GM18858 (cell line): Measurements from ENCODE around the gene GRID2.

Experiments used
- ATAC-seq: cut with Tn5 transposase; IDR thresholded peaks from one replicate; pipeline ENCODE4 v1.9.1; 2021; ENCODE audit not compliant: unreplicated experiment

Gene GRID2

DNA sequence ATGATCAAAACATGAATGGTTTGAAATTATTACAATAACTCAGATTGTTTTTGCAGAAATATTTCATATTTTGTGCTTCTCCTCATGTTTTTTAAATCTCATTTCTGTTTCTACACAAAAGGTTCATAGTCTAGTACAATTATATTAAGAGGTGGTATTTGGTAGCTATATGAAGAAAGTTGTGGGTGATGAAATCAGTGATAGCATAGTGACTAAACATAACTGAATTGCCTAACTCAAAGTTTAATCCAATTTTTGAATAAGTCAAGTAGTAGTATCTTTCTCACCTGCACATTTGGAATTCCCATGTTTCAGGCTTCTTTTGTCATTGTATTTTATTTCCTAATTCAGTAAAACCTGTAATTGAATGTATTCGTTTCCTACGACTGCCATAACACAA, 648.7 kb downstream of the GRID2 start:
- ATAC-seq = no peak

DNA sequence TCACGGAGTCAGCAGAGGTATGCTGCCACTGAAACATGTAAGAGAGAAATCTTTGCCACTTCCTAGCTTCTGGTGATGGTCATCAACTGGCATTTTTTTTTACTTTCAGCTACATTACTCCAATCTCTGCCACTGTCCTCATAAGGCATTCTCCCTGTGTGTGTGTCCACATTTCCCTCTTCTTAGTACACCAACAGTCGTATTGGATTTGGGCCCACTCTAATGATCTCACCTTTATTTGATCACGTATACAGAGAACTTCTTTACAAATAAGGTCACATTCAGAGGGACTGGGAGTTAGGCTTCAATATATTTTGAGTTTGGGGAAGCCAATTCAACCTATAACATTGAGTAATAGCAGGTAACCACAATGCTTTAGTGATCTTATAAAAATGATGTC, 649.1 kb downstream of the GRID2 start:
- no peak for ATAC-seq

DNA sequence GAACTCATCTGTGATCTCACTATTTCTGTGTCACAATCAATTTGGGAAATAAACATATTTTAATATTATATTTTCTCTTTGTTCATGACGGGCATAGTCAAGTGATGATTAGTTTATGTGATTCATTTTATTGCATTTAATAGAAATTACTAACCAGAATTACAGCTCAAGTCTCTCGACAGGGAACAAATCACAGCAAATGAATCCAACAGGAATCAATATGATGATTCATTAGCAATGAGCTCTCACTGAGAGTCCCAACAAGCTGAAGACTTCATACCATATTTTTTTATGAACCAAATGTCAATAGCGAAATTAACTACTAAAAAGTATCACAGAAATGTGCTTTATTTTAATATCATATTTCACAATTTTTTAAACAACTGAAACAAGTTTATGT, 649.7 kb downstream of the GRID2 start:
- no peak for ATAC-seq

DNA sequence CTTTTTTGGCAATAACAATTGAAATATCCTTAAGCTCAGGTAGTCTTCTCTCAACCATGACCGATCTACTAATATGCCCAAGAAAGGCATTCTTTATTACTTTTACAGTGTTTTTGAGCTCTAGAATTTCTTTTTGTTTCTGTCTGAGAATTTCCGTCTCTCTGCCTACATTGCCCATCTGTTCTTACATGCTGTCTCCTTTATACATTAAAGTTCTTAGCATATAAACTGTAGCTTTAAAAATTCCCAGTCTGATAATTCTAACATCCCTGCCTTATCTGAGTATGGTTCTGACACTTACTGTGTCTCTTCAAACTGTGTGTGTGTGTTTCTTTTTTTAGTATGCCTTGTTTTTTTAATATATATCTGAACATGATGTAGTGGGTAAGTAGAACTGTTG, 658.1 kb downstream of the GRID2 start:
- no peak for ATAC-seq

DNA sequence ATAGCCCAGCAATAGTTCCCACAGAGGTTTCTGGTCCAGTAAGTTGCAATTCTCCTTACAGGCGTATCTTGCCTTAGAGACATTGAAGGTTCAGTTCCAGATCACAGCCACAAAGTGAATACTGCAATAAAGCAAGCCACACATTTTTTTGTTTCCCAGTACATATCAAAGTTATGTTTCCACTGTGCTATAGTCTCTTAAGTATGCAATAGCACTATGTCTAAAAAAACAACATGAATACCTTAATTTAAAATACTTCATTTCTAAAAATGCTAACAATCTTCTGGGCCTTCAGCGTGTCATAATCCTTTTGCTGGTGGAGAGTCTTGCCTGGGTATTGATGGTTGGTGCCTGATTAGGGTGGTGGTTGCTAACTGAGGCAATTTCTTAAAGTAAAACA, 659.1 kb downstream of the GRID2 start:
- ATAC-seq = no peak

DNA sequence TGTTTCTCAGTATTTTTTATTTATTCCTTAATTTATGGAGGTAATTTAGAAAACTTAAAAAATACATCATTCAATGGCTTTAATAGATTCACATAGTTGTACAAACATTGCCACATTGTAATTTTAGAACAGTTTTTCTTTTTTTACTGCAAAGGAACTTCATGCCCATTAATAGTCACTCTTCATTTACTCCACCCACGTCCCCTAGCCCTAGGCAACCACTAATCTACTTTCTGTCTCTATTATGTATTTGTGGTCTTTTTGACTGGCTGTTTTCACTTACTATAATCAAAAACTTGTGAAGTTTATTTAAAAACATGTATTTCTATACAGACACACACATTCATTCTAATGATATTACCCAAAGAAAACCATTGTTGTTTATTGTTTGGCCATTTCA, 664.8 kb downstream of the GRID2 start:
- ATAC-seq = no peak

DNA sequence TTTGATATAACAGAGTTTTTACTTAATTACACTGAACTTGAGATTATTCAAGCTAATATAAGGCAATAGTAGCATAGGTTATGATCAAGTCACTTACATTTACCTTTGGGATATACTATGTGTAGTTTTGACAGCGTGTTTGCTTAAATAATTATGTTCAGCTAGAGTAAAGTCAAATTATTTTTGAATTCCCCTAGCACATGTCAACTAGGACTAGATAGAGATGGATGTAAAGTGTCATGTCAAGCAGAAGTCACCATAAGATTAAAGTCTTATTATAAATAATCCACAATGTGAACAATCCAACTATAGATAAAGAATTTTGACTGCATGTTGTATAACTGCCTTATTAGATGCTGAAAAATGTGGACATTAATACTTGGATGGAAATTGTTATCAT, 665.2 kb downstream of the GRID2 start:
- ATAC-seq = no peak

DNA sequence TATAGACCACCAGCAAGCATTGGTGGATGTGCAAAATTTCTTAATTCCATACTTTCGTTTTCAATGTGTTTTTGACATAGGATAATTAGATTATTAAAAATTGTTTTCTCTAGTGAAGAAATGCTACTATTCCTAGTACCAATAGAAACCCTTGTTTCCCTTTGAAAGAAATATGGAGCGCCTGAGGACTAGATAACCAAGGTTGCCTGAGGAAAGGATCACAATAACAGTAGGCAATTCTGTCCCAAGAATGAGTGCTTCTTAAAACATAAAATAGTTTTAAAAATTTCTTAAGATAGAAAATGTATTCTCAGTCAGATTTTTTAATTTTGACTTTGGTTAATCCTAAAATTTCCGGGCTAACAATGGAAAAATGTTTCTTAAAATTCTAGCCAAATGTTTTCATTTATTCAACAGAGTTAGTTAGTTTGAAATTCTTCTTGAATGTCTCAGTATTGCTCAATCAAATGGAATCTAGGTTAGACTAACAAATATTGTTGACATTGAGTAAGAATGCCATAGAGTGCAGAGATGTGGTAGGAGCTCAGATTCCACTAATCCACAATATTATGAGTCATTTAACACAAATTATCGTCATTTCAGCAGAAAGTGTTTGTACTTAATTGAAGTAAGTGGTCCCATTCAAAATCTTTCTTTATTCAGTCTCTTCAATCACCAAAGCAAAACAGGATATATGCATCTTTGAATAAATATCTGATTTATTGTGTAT, 666.0 kb downstream of the GRID2 start:
- ATAC-seq = no peak

DNA sequence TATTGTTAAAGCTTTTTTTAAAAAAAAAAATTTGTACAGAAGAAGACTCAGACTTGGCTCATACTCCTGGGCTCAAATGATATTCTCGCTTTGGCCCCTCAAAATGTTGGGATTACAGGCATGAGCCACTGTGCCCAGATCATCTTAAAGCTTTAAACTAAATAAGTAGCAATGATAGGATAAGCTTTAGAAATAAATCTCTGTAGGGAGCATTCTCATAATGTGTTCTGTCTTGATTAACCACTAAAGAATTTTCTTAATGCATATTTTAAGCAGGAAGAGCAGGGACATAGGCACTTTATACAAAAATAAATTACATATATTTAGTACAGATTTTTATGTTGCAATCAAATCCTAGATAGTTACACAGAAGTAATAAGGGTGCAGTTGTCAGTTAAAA, 667.2 kb downstream of the GRID2 start:
- no peak for ATAC-seq

DNA sequence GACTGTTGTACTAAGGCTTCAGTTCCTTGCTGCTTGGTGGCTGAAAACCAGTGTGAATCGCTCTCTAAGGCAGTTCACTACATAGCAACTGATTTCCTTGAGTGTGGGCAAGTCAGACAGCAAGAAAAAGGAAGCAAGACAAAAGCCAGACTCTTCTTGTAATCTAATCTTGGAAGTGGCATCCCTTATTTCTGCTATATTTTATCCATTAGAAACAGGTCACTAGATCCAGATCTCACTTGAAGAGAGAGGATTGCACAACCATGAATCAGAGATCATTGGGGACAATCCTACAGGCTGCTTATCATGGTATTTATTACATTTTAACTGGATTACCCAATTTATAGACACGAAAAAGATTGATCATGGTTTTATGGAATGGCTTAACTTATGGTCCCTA, 684.5 kb downstream of the GRID2 start:
- ATAC-seq = no peak

DNA sequence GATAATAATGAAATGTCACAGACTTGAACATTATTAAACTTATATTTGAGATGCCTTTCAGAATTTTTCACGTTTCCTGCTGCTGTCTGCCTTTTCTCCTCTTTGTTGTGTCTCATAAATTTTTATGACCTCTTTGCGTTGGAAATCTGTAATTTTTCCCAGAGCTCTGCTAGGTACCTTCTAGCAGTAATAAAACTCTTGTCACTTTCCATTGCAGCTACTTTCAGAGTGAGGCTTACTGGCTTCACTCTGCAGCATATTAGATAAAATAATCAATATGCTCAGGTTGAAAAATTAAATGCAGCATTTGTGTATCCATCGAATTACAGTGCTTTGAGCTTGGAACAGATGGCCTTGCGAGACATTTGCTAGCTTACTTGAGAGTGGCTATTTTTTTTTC, 689.0 kb downstream of the GRID2 start:
- no peak for ATAC-seq

DNA sequence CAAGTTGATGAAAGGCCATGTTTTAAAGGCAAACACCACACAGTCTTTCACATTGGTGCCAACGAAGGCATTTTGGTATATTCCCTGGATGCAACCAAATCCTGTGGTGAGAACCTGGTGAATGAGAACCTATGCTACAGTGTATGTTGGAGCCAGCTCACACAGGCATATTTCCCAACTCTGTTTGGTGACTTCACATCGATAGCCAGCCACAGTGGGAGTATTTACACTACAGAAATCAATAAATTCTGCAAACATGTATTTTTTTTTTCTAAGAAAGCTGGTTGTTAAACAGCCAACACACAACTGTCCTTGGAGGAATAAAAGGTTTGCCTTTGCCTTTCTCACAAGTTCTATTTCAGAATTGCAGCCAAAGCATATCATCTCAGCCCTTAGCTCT, 691.0 kb downstream of the GRID2 start:
- no peak for ATAC-seq

DNA sequence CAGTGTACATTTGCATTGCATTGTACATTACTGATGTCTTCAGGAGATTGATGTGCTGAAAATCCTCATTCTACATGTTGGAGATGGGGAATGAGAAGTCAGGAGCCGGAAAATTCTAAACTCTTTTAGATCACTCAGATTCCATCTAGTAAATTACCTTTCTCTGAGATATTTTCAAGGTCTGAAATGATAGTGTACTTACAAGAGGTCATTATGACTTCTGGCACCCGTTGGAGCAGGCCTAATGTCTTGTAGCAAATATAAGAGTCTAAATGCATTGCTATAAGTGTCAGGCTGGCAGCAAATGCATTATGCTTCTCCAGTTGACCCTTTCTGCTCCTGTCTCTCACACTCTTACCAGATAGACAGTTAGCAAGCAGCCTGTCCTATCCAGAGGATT, 692.8 kb downstream of the GRID2 start:
- ATAC-seq = no peak

DNA sequence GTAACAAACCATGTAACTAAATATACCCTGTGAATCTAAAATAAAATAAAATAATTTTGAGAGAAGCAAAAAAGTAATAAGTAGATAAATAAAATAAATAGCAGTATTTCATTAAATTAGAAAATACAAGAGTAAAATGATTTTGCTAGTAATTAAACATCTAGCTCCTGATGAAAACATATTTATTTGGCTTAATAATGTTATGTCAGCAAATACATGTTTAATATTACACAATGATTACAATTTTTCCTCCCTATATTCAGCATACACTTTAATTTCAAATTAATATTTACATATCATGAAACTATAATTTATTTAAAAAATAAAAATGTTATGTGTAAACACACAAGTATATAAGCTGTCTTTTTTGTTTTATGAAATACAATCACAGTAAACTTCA, 697.1 kb downstream of the GRID2 start:
- ATAC-seq = no peak

DNA sequence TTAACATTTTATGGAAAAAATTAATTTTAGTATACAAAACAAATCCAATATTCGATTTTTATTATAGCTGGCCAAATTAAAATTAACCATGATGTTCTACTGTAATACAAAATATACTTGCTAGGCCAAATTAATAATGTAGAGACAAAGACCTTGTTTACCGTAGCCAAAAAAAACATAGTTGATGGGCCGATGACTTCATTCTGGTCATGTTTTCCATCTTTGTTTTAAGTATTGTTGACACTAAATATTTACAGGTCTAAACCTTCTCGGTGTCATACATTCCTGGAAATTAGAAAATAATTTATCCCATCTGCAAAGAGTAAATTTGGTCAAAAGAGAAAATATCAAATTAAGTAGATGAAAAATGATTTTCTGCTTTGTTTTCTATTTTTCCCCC, 698.5 kb downstream of the GRID2 start:
- ATAC-seq = no peak

DNA sequence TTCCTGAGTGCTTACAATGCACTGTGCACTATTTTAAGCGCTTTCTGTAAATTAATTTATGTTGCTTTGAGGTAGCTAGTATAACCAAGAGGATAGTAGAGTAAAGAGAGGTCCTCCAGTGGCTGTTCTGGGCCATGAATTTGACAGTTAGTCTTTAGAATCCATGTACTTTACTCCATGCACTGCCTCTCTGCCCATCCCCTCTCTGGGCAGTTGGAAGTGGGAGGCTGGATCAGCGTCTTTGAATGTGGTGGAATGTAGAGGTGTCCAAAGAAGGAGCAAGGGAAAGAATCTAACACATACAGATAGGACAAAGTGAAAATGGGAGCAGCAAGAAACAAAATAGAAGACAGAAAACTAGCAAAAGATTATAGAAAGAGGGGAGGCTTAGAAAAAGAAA, 712.6 kb downstream of the GRID2 start:
- no peak for ATAC-seq

DNA sequence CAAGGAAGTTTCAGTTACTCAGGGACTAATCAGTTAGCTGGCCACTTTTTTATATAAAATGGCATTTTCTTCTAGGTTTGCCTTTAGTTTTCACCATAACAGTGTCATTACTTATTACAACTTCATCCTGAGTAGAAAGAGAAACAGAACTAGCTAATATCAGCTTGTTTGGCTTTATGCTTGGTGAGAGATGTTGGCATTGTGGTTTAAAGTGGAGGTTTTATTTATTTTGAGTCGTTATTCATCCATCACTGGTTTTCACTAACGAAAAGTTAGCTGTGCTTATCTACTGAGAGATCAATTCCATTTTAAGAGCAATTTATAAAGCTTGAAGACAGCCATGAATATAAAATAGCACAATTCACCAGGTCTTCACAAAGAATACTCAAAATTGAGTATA, 714.5 kb downstream of the GRID2 start:
- no peak for ATAC-seq

DNA sequence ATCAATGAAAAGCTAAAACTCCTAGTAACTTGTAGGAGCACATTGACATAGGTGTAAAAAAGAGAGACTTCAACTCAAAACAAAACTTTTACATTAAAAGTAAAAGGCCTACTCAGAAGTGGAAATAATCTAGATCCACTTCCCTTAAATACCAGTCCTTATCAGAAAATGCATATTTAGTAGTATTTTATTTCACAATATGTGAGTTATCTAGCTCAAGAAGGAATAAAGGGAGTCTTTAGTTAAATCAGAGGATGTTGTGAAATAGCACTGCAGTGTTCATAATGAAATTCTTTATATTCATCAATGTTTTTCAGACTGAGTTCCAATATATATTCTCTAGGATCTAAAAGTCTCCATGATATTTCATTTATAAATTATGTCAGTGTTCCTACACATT, 715.0 kb downstream of the GRID2 start:
- ATAC-seq = no peak

DNA sequence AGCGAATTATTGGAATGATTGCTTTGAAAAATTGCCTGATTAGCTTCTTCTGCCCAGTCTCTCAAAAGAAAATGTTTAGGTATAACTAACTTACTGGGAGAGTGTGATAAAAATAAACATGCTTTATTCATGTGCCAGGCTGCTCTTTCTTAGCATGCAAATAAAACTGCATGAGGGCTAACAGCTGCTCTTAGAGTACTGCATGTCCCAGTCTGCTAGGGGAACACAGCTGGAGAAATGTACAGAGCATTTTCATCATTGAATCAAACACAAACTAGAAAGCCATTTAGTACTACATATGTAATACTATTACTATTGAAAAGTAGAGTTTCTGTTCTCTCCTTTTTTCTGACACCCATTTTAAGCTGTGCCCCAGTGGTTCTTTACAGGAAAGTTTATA, 726.0 kb downstream of the GRID2 start:
- no peak for ATAC-seq

DNA sequence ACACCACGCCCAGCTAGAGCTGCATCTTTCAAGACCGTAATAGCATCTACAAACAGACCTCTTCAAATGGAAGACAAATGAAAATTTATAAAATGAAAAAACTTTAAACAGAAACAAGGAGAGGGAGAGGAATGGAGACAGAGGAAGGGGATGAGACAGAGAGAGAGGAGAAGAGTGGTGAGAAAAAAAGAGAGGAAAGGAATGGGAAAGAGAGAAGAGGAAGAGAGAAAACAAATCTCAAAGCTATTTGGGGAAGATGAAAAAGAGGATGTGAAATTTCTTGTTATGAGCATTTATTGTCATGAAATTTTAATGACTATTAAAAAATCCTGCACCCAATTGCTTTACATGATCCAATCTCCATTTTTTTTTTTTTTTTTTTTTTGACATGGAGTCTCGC, 726.9 kb downstream of the GRID2 start:
- peak; percentile 50 for ATAC-seq

DNA sequence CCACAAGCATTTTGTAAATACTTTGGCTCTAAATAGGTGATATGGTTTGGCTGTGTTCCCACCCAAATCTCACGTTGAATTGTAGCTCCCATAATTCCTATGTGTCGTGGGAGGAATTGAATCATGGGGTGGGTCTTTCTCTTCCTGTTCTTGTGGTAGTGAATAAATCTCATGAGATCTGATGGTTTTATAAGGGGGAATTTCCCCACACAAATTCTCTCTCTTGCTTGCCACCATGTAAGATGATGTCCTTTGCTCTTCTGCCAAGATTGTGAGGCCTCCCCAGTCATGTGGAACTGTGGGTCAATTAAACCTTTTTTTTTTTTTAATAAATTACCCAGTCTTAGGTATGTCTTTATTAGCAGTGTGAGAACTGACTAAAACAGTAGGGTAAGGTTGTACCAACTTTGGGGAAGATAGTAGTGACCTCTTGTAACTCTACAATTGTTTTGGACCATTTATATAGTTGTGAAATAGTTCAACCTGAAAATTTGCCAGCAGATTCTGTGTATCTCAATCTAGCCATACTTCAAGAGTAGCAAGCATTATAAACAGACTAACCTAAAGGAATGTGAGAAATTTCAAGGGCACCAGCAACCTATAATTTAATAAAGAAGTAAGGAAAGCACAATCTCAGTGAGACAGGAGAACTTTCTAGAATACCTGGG, 727.8 kb downstream of the GRID2 start:
- no peak for ATAC-seq

DNA sequence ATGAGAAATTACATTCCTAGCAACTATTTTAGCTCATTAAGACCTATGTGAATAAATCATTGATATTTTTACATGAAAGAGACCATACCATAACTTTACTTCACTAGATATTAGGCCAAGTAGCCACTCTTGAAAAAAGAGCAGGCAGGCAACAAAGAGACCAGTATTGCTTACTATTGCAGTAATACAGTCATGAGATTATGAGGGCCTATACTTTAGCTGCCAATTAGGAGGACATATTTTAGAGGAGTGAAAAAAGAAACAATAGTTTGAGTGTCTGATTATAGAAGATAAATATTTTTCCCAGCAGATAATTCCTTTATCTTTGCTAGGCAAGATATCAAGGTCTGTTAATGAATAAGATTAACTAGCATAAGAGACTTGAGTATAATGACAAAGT, 739.0 kb downstream of the GRID2 start:
- no peak for ATAC-seq

DNA sequence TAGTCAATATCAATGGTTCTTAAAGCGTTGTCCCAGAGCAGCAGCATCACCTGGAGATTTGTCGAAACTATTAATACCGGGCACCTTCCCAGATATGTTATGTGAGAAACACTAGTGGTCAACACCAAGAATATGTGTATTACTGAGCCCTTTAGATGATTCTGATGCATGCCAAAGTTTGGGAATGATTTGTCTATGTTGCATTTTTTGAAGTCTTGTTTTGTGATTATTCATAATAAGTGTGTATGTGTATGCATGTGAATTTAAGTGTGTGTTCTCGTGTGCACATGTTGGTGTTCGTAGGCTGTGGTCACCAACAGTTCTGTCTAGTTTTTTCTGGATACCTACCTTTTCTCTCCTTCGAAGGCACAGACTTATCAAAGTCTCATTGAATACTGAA, 749.4 kb downstream of the GRID2 start:
- ATAC-seq = no peak
